Measurements from ENCODE around the gene BLOC1S4.

The BLOC1S4 gene

DNA sequence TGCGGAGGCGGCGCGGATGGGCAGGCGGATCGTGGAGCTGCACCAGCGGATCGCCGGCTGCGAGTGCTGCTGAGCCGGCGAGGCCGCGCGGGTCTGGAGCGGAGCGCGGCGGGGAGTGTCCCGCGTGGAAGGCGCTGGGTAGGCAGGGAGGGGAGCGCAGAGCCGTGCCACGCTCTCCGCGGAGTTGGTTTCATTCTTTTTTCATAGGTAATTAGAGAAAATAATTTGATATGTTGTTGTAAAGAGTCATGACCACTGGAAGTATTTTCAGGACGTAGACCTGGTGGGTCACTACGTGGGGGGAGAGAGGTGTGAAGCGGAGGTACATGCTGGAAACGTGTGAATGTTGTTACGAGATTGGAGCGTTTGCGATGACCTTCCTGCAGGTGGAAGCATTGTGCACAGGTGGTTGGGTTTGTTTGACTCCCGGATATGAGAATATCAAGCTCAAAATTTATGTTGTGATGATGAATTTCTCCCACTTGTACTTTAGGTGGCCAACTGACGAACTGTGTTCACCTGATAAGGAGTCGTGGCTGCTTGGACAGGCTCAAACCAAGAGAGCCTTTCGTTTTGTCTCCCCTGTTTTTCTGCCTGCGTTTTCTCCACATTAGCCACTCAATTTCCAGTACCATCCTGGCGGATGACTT is 41.3 kb upstream of the BLOC1S4 start:
- TF ChIP-seq, protein P1, sequence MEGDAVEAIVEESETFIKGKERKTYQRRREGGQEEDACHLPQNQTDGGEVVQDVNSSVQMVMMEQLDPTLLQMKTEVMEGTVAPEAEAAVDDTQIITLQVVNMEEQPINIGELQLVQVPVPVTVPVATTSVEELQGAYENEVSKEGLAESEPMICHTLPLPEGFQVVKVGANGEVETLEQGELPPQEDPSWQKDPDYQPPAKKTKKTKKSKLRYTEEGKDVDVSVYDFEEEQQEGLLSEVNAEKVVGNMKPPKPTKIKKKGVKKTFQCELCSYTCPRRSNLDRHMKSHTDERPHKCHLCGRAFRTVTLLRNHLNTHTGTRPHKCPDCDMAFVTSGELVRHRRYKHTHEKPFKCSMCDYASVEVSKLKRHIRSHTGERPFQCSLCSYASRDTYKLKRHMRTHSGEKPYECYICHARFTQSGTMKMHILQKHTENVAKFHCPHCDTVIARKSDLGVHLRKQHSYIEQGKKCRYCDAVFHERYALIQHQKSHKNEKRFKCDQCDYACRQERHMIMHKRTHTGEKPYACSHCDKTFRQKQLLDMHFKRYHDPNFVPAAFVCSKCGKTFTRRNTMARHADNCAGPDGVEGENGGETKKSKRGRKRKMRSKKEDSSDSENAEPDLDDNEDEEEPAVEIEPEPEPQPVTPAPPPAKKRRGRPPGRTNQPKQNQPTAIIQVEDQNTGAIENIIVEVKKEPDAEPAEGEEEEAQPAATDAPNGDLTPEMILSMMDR (IDR thresholded peaks at IDR 0.05; ENCODE audit: extremely low read depth, missing control alignments) = peak; percentile 31
- DNase-seq (ENCODE audit: low spot score) = peak; percentile 78

DNA sequence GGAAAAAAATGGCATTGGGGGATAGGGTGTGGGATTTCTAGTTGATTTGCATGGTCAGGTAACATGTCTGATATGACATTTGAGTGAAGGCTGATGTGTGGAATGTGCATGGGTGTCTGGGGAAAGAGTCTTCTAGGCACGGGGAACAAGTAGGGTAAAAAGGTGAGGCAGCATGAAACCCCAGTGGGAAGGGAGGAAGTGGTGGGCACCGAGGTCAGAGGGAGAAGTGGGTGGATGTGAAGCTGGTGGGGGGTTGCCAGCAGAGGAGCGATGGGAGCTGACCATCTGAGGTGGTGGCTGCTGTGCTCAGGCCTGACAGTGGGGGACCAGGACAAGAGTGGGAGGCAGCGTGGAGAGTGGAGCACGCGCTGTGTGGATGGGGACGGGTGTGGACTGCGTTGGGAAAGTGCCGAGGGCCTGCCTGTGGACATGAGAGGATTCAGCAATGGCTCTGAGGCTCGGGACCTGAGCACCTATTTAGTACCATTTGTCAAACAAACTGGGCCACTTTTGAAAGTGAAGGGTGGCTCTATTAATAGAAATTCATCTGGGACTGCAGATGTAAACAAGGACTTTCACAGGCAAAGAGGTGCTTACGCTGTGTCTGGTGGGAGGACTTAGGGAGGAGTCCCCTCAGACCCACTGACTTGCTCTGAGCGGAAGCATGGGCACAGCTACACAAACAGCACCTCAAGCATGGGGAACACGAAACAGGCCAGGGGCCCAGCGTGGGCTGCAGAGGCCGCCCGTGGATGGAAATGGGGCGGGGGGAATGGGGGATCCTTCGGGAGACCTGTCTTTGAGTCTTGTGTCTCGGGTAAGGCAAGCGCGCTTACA is 39.0 kb upstream of the BLOC1S4 start:
- no peak for DNase-seq (ENCODE audit: low spot score)
- TF ChIP-seq, protein P1 (IDR thresholded peaks at IDR 0.05; ENCODE audit: extremely low read depth, missing control alignments) = no peak

DNA sequence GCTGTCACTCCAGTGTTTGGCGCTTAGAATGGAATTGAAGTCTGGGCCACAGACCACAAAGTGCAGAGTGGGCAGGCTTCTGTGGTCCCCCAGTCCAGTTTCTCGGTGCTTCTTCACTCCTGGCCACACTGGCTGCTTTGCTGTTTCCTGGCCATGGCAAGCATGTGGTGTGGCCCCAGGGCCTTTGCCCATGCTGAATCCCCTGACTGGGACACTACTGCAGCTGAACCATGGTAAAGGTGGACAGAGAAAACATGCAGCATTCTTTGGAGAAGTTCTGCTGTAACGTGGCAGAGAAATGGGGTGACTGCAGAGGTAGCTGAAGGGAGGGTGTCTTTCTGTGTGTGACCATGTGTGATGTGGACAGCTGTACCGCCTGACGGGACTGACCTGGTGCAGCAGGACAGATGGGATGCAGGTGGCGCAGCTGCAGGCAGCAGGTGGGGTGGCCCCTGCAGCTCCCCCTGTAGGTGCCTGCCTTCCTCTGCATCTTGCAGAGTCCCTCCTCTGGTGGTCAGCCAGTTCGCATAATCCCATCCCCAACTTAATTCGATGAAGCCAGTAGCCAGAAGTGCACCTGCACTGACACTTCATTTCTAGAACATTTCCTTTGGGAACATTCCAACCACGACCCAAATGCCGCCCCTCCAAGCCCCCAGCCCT is 35.5 kb upstream of the BLOC1S4 start:
- DNase-seq (ENCODE audit: low spot score) = no peak
- TF ChIP-seq, protein P1 (IDR thresholded peaks at IDR 0.05; ENCODE audit: extremely low read depth, missing control alignments) = no peak

DNA sequence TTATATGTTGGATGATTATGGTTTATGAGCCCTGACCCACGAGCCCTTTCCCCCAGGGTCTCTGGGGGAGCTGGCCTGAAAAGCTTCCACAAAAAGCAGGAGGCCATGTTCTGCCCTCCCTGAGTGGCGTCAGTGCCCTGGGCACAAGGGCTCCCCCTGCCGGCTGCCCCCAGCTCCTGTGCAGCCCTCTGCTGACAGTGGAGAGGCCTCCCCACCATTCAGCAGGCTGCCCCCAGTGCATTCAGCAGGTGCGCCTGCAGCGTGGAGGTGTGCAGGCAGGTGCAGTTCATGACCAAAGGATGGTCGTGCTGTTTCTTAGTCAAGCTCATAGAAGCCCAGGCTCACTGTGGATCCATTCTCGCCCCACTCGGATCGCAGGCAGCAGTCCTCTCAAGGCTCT is 34.8 kb upstream of the BLOC1S4 start:
- TF ChIP-seq, protein P1 (IDR thresholded peaks at IDR 0.05; ENCODE audit: extremely low read depth, missing control alignments) = no peak
- no peak for DNase-seq (ENCODE audit: low spot score)

DNA sequence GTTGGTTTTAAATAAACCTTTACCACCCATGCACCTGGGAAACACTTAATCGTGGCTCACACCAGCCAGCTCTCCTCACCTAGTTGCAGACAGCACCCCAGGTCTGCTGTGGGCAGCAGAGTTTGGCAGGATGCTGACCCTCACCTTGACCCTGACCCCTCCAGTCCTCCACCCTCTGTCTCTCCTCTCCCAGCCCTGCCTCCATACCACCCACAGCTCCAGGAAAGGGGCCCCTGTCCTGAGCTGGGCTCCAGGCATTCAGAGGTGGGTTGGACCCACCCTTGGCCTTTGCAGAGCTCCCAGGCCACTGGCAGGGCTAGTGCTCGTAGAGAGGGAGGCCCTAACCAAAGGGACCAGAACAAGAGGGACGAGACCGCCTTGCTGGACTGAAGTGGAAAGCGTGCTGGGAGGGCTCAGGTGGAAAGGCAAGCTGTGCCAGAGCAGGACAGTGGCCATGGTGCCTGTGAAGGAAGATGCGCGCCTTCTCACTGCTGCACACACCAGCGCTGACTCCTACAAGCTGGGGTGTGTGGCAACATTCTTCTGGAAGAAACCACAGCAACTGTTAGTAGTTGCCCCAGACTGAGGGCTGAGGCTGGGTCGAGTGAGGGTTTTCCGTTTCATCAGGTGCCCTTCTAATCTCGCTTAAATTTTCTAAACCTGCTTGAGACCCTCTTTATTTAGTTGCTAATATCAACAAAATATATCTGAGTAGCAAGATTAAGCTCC is 32.9 kb upstream of the BLOC1S4 start:
- no peak for DNase-seq (ENCODE audit: low spot score)
- TF ChIP-seq, protein P1 (IDR thresholded peaks at IDR 0.05; ENCODE audit: extremely low read depth, missing control alignments) = no peak

DNA sequence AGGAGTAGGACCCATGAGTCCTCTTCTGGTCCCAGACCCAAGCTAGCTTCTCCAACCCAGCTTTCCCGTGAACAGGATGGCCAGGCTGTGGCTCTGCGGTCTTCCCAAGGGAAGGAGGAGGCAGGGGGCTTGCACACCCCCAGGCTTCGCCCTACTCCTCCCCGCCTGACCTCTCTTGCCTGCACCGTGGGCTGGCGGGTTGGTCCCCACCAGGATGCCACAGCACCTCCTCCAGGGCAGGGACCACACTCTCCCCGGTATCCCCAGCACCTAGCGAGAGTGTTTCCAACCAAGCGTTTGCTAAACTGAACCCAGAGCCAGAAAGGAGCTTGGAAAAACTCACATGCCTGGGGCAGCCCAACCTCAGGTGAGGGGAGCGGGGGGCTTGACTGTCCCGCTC is 31.3 kb upstream of the BLOC1S4 start:
- TF ChIP-seq, protein P1 (IDR thresholded peaks at IDR 0.05; ENCODE audit: extremely low read depth, missing control alignments) = no peak
- DNase-seq (ENCODE audit: low spot score) = no peak

Measured in GM20000 (cell line).